Osteoblast (primary cell): ENCODE results near the gene DPM3. TPM values are rescaled to one million over a fixed set of nuclear protein-coding genes. Genes with fewer than 3 reads are reported as not detected.

ENCODE experiments used
- DNase-seq: peaks from one replicate; pipeline ENCODE4 v3.0.0; 2011; ENCODE audit warnings: low spot score, mixed read lengths; ENCODE audit not compliant: insufficient read length; ENCODE audit errors: missing footprints
- H2AFZ ChIP-seq: 2 replicates; pipeline ENCODE4 v1.6.0; 2011; ENCODE audit warnings: mild to moderate bottlenecking, low read length
- H3K27ac ChIP-seq: 2 replicates; pipeline ENCODE4 v1.5.1; 2011; ENCODE audit warnings: mild to moderate bottlenecking, low read depth, low read length, moderate library complexity
- H3K27me3 ChIP-seq: 2 replicates; pipeline ENCODE4 v1.6.0; 2012; ENCODE audit warnings: mild to moderate bottlenecking, control low read depth, inconsistent platforms, low read length, moderate library complexity; ENCODE audit not compliant: insufficient read depth
- H3K36me3 ChIP-seq: 2 replicates; pipeline ENCODE4 v1.5.1; 2011; ENCODE audit warnings: mild to moderate bottlenecking, low read length, control low read depth, moderate library complexity; ENCODE audit not compliant: insufficient read depth
- H3K4me1 ChIP-seq: 2 replicates; pipeline ENCODE4 v1.5.1; 2011; ENCODE audit warnings: mild to moderate bottlenecking, low read length, control low read depth, moderate library complexity; ENCODE audit not compliant: insufficient read depth
- H3K4me2 ChIP-seq: 2 replicates; pipeline ENCODE4 v1.6.0; 2011; ENCODE audit warnings: mild to moderate bottlenecking, low read length; ENCODE audit not compliant: insufficient read depth
- H3K4me3 ChIP-seq: fragments of 200-600 bp; sonication (generic); 3 replicates; pipeline ENCODE4 v1.5.1; 2012; ENCODE audit warnings: mild to moderate bottlenecking, low read length, inconsistent platforms; ENCODE audit not compliant: insufficient read depth
- H3K79me2 ChIP-seq: 2 replicates; pipeline ENCODE4 v1.6.0; 2012; ENCODE audit warnings: mild to moderate bottlenecking, low read length, control low read depth, inconsistent platforms; ENCODE audit not compliant: insufficient read depth
- H3K9me3 ChIP-seq: 2 replicates; pipeline ENCODE4 v1.5.1; 2011; ENCODE audit warnings: low read depth, low read length, control low read depth
- H4K20me1 ChIP-seq: 2 replicates; pipeline ENCODE4 v1.6.0; 2012; ENCODE audit warnings: mild to moderate bottlenecking, low read length, control low read depth; ENCODE audit not compliant: insufficient read depth
- CTCF ChIP-seq: IDR thresholded peaks from 2 replicates; pipeline ENCODE4 v1.5.1; 2011; ENCODE audit warnings: mild to moderate bottlenecking, low read depth, low read length, moderate library complexity; ENCODE audit errors: extremely low read depth
- total RNA-seq: library from RNA; depleted of rRNA; stranded (reverse); fragments of >200 nt; gene quantifications from 2 replicates; pipeline ENCODE4 v1.2.3, GENCODE V29; 2012

Gene DPM3
- total RNA-seq, 1 donor, result 34.4 TPM

DNA sequence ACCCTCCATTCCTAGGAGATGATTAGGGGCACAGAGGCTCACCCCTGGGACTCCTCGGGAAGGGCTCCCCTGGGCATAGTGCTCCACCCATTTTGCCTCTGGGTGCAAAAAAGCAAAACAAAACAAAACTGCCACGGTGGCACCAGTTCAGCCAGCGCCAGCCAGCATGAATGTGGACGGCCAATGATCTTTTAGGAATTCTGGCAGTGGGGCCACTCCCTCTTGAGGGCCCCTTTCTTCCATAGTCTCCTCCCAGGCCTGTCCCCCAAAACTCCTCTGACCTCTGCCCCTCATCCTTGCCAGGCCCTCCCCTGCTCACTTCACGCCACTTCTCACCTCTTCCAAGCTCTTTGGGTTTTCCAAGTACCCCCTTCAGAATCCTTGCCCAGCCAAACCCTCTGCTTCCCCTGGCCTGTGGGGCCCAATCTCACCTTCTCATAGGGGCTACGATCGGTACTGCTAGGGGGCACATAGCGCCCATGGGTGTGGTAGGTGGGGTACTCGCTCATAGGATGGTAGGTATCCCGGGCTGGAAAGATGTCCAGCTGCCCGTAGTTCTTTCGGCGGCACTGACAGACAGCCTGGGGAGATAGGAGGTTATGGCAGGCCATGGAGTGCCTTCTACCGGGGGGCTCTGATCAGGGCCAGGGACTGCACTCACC, 46.6 kb upstream of the DPM3 start:
- no peaks in the 10 kb centered on the region for H3K79me2 ChIP-seq
- H4K20me1 ChIP-seq, result no peaks in the 10 kb centered on the region
- no peak overlapping the region for H3K27ac ChIP-seq
- H3K27me3 ChIP-seq, result no peaks in the 10 kb centered on the region
- no peak for TF ChIP-seq CTCF
- H3K36me3 ChIP-seq, result no peaks in the 10 kb centered on the region
- DNase-seq, result peak; percentile 87
- H3K9me3 ChIP-seq, result no peaks in the 10 kb centered on the region
- H3K4me1 ChIP-seq, result no peaks in the 10 kb centered on the region
- H2AFZ ChIP-seq, result no peak overlapping the region
- H3K4me3 ChIP-seq, result no peak overlapping the region
- no peak overlapping the region for H3K4me2 ChIP-seq

DNA sequence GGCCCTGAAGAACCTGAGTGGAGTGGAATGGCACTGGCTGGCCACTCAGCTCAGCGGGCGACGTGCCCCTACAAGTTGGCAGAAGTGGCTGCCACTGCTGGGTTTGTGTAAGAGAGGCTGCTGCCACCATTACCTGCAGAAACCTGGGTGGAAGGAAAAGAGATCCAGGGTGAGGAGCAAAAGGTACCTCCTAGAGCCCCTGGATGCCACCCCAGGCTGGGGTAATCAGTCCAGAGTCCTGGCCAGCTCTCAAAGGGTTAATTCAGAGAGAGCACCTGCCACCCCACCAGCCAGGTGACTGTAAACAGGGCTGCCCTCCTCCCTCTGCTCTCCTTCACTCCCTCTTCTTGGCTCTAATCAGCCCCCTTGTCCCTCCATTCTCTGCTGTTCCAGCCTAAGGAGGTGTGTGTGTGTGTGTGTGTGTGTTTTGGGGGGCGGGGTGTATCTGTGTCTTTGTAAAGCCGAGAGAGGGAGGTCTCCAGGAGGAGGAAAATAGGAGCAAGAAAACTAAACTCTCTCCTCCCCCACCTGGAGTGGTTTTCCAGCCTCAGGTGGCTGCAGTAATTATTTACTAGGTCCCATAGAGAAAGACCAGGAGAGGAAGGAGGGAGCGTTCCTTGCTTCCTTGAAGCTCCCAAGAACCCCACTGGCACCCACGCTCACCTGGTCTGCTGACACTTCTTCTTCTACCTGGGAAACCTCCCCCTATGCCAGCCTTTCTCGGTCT, 45.9 kb upstream of the DPM3 start:
- Histone ChIP-seq H3K9me3 (no peaks in the 10 kb centered on the region), H3K79me2 (no peaks in the 10 kb centered on the region), H2AFZ (no peak overlapping the region), H3K4me3 (no peak overlapping the region), H3K27me3 (no peaks in the 10 kb centered on the region), H3K4me1 (no peaks in the 10 kb centered on the region), H3K27ac (no peak overlapping the region), H4K20me1 (no peaks in the 10 kb centered on the region), H3K36me3 (no peaks in the 10 kb centered on the region), H3K4me2 (no peak overlapping the region)
- TF ChIP-seq CTCF, result no peak
- DNase-seq, result peak; percentile 79

DNA sequence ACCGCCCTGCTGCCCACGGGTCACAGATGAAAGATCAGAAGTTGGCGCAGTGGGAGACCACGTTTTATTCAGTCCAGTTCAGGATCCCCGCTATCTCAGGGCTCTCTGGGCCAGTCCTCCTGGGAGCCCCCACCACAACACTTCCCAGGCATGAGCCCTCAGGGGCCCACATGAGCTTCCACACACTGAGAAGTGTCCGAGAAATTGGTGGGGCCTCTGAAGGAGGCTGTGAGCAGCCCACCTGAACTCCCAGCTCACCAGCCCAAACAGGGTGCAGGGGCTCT, 45.4 kb upstream of the DPM3 start:
- H3K27ac ChIP-seq, result no peak overlapping the region
- no peak overlapping the region for H2AFZ ChIP-seq
- DNase-seq, result no peak
- no peaks in the 10 kb centered on the region for H3K27me3 ChIP-seq
- H3K4me1 ChIP-seq, result no peaks in the 10 kb centered on the region
- H3K36me3 ChIP-seq, result no peaks in the 10 kb centered on the region
- TF ChIP-seq CTCF, result no peak
- no peaks in the 10 kb centered on the region for H3K79me2 ChIP-seq
- H3K4me3 ChIP-seq, result no peak overlapping the region
- H4K20me1 ChIP-seq, result no peaks in the 10 kb centered on the region
- H3K9me3 ChIP-seq, result no peaks in the 10 kb centered on the region
- no peak overlapping the region for H3K4me2 ChIP-seq

- no peak overlapping the region for H3K27ac ChIP-seq
- no peaks in the 10 kb centered on the region for H3K4me1 ChIP-seq
- DNase-seq, result peak; percentile 76
- no peaks in the 10 kb centered on the region for H3K36me3 ChIP-seq
- no peak overlapping the region for H3K4me3 ChIP-seq
- no peaks in the 10 kb centered on the region for H3K79me2 ChIP-seq
- no peak overlapping the region for H3K4me2 ChIP-seq
- no peak for TF ChIP-seq CTCF
- H4K20me1 ChIP-seq, result no peaks in the 10 kb centered on the region
- H3K9me3 ChIP-seq, result no peaks in the 10 kb centered on the region
- H2AFZ ChIP-seq, result no peak overlapping the region
- H3K27me3 ChIP-seq, result no peaks in the 10 kb centered on the region
These were observed 44.8 kb upstream of the DPM3 start for GRCh38 chr1:155184835-155185782.
